Thyroid gland (tissue), 4 donors: ENCODE measurements around the gene MTG2. TPM values are rescaled to one million over a fixed set of nuclear protein-coding genes. Genes with fewer than 3 reads are reported as not detected.
A peak's percentile ranks its signal among the peaks of the same experiment; 100 is the strongest.

Experiments used
- DNase-seq, 2 donors: peaks; one replicate each; pipeline ENCODE4 v3.0.0-alpha.2; 2019
- H3K27ac ChIP-seq, 3 donors: fragments of 200-600 bp; sonication (generic); 1 replicate in 2 of 3; 2 replicates in 1 of 3; pipeline ENCODE4 v1.5.1; 2016 to 2019; ENCODE audit warnings: mild to moderate bottlenecking in 1 of 3, moderate library complexity in 1 of 3
- H3K27me3 ChIP-seq: fragments of 200-600 bp; sonication (generic); one replicate; pipeline ENCODE4 v1.5.1; 2019
- H3K36me3 ChIP-seq, 2 donors: fragments of 200-600 bp; sonication (generic); one replicate each; pipeline ENCODE4 v1.5.1; 2016 to 2019
- H3K4me1 ChIP-seq, 2 donors: fragments of 200-600 bp; sonication (generic); one replicate each; pipeline ENCODE4 v1.5.1; 2017 to 2019
- H3K4me3 ChIP-seq, 3 donors: fragments of 200-600 bp; sonication (generic); replicated peaks in 1 of 3; 1 replicate in 2 of 3; 2 replicates in 1 of 3; pipeline ENCODE4 v1.5.1; 2016; ENCODE audit warnings: mild to moderate bottlenecking in 1 of 3
- H3K9me3 ChIP-seq: fragments of 200-600 bp; sonication (generic); one replicate; pipeline ENCODE4 v1.5.1; 2017
- CTCF ChIP-seq, 6 experiments: fragments of 200-600 bp in 3 of 6; fragments of 450-650 bp in 3 of 6; sonication (generic) in 3 of 6; IDR thresholded peaks; one replicate each; pipeline ENCODE4 v1.5.1; 2016 to 2019; ENCODE audit warnings: antibody characterized with exemption in 6 of 6, mild to moderate bottlenecking in 2 of 6, inconsistent platforms in 1 of 6, moderate library complexity in 1 of 6
- POLR2A ChIP-seq, 2 donors: fragments of 450-650 bp; IDR thresholded peaks; one replicate each; pipeline ENCODE4 v1.6.1; 2017; ENCODE audit warnings: antibody characterized with exemption in 2 of 2, mild to moderate bottlenecking in 2 of 2, moderate library complexity in 1 of 2
- WGBS, 2 donors: methylation state at CpG; one replicate each; pipeline ENCODE4 v1.1.5; 2017; 5-methylcytosine and 5-hydroxymethylcytosine counted together
- intact Hi-C: fragments of 100-400 bp; cut with DNase I; formaldehyde crosslinking; loops from one replicate; pipeline ENCODE4 v1.15.1; 2023
- total RNA-seq, 4 donors: library from RNA; depleted of rRNA; stranded (reverse); fragments of >200 nt; gene quantifications; one replicate each; pipeline ENCODE4 v1.2.3, GENCODE V29; 2016

Gene MTG2
- total RNA-seq, 4 donors from 2014 or later: 21.6 to 38.2 (median 33.4) TPM

- intact Hi-C loops: no loop called here
- Histone ChIP-seq H3K4me3 (no peak overlapping the region), H3K27ac (no peak overlapping the region), H3K9me3 (no peaks in the 10 kb centered on the region), H3K4me1 (peaks cover 7 to 14% of the 10 kb centered on the region in 2 donors), H3K36me3 (no peaks in the 10 kb centered on the region), H3K27me3 (no peaks in the 10 kb centered on the region)
- TF ChIP-seq CTCF (IDR thresholded peaks at IDR 0.05): no peak
- TF ChIP-seq POLR2A (IDR thresholded peaks at IDR 0.05): no peak
- peak in 1 of 2 donors; percentile 9 for DNase-seq
- WGBS, 2 donors: 66 to 72% methylated on average over 13 of the region's 13 CpGs
Measured at GRCh38 chr20:62186887-62187866, 4.3 kb downstream of the MTG2 start.

- peaks cover 0 to 2% of the 10 kb centered on the region in 2 donors for H3K36me3 ChIP-seq
- DNase-seq: no peak
- H3K4me1 ChIP-seq: peaks cover 0 to 3% of the 10 kb centered on the region in 2 donors
- TF ChIP-seq CTCF (IDR thresholded peaks at IDR 0.05) (no peak), POLR2A (IDR thresholded peaks at IDR 0.05) (no peak)
- intact Hi-C loops: no loop called here
- WGBS, 2 donors: 88 to 89% methylated on average over 22 to 25 of the region's 25 CpGs
- H3K4me3 ChIP-seq: no peak overlapping the region
- H3K9me3 ChIP-seq: no peaks in the 10 kb centered on the region
- H3K27me3 ChIP-seq: no peaks in the 10 kb centered on the region
- no peak overlapping the region for H3K27ac ChIP-seq
Measured at GRCh38 chr20:62190639-62191411, 8.0 kb downstream of the MTG2 start.

GRCh38 chr20:62191781-62192559 is 9.1 kb downstream of the MTG2 start:
- intact Hi-C loops: no loop called here
- Histone ChIP-seq H3K27me3 (no peaks in the 10 kb centered on the region), H3K4me3 (no peak overlapping the region), H3K4me1 (peaks cover 0 to 2% of the 10 kb centered on the region in 2 donors), H3K9me3 (no peaks in the 10 kb centered on the region), H3K27ac (no peak overlapping the region), H3K36me3 (peaks cover 0 to 4% of the 10 kb centered on the region in 2 donors)
- TF ChIP-seq POLR2A (IDR thresholded peaks at IDR 0.05) (no peak), CTCF (IDR thresholded peaks at IDR 0.05) (no peak)
- DNase-seq: no peak
- WGBS, 2 donors: 87 to 95% methylated on average over 13 to 14 of the region's 14 CpGs

- no peaks in the 10 kb centered on the region for H3K9me3 ChIP-seq
- WGBS, 2 donors: 90% methylated on average over 4 to 7 of the region's 10 CpGs
- H3K4me3 ChIP-seq: no peak overlapping the region
- no peaks in the 10 kb centered on the region for H3K4me1 ChIP-seq
- no peaks in the 10 kb centered on the region for H3K27me3 ChIP-seq
- H3K27ac ChIP-seq: no peak overlapping the region
- TF ChIP-seq POLR2A (IDR thresholded peaks at IDR 0.05) (no peak), CTCF (IDR thresholded peaks at IDR 0.05) (no peak)
- H3K36me3 ChIP-seq: peaks cover under 1 to 6% of the 10 kb centered on the region in 2 donors
- intact Hi-C loops: no loop called here
- DNase-seq: no peak
Measured at GRCh38 chr20:62192635-62193034, 9.8 kb downstream of the MTG2 start.
